A673 (cell line): ENCODE measurements around the gene ITPRIPL2. TPM values are rescaled to one million over a fixed set of nuclear protein-coding genes. Genes with fewer than 3 reads are reported as not detected.

Source experiments
- BruUV-seq: library from RNA; stranded (reverse); fragments of 400-500 nt; replicated peaks from 2 replicates; lab custom pipeline; 2021; lab: Mats Ljungman, UMichigan
- CTCF ChIA-PET: fragments of 300-600 bp; sonication (Branson Sonifier 250); formaldehyde crosslinking; loops from one replicate; lab custom pipeline; 2022; ENCODE audit warnings: antibody characterized with exemption; lab: Charles Lee
- POLR2A ChIA-PET: fragments of 300-600 bp; sonication (Branson Sonifier 250); formaldehyde crosslinking; loops from one replicate; lab custom pipeline; 2022; ENCODE audit warnings: antibody characterized with exemption; ENCODE audit not compliant: low non-redundant PET; lab: Charles Lee
- DNase-seq: peaks from one replicate; pipeline ENCODE4 v3.0.0-alpha.2; 2015; ENCODE audit warnings: low spot score
- H3K27ac ChIP-seq: fragments of 200-600 bp; sonication (generic); 2 replicates; pipeline ENCODE4 v1.5.1; 2016; ENCODE audit warnings: mixed run types, low read depth, mild to moderate bottlenecking, mixed read lengths, antibody characterized with exemption, low read length; ENCODE audit not compliant: poor library complexity, severe bottlenecking
- H3K27me3 ChIP-seq: fragments of 200-600 bp; sonication (generic); replicated peaks from 2 replicates; pipeline ENCODE4 v1.6.1; 2017; ENCODE audit warnings: mixed run types, low read depth, mild to moderate bottlenecking, mixed read lengths, antibody characterized with exemption, low read length; ENCODE audit not compliant: insufficient read depth, poor library complexity
- H3K36me3 ChIP-seq: fragments of 200-600 bp; sonication (generic); 2 replicates; pipeline ENCODE4 v1.6.1; 2016; ENCODE audit warnings: mixed run types, mild to moderate bottlenecking, mixed read lengths, antibody characterized with exemption, low read length; ENCODE audit not compliant: insufficient read depth, poor library complexity, severe bottlenecking
- H3K4me1 ChIP-seq: fragments of 200-600 bp; sonication (generic); 2 replicates; pipeline ENCODE4 v1.6.1; 2017; ENCODE audit warnings: mixed run types, mild to moderate bottlenecking, mixed read lengths, antibody characterized with exemption, low read length; ENCODE audit not compliant: insufficient read depth, poor library complexity, severe bottlenecking
- H3K4me3 ChIP-seq: fragments of 200-600 bp; sonication (generic); 2 replicates; pipeline ENCODE4 v1.5.1; 2016; ENCODE audit warnings: low read depth, mixed run types, mild to moderate bottlenecking, mixed read lengths, low read length; ENCODE audit not compliant: poor library complexity, severe bottlenecking
- H3K9me3 ChIP-seq: fragments of 200-600 bp; sonication (generic); 2 replicates; pipeline ENCODE4 v1.6.1; 2016; ENCODE audit warnings: mixed run types, low read depth, mild to moderate bottlenecking, mixed read lengths, antibody characterized with exemption, low read length; ENCODE audit not compliant: poor library complexity, severe bottlenecking
- CTCF ChIP-seq: fragments of 300-800, 200-600 bp; sonication (generic); conservative IDR thresholded peaks from 2 replicates; pipeline ENCODE4 v1.5.1; 2017; ENCODE audit warnings: low read depth, mild to moderate bottlenecking, antibody characterized with exemption, low read length, moderate library complexity, mixed read lengths
- EZH2 ChIP-seq: fragments of 200-600 bp; sonication (generic); IDR thresholded peaks from 2 replicates; pipeline ENCODE4 v1.6.1; 2017; ENCODE audit warnings: borderline replicate concordance, low read depth, mild to moderate bottlenecking, mixed read lengths, antibody characterized with exemption, low read length; ENCODE audit not compliant: poor library complexity, severe bottlenecking
- intact Hi-C: fragments of 100-400 bp; cut with micrococcal nuclease; formaldehyde crosslinking; loops from one replicate; pipeline ENCODE4 v1.10.0; 2022; ENCODE audit not compliant: unreplicated experiment
- total RNA-seq: library from RNA; stranded (reverse); gene quantifications from 2 replicates; pipeline ENCODE4 v1.2.3, GENCODE V29; 2021

Gene ITPRIPL2
- total RNA-seq, 1 experiment from 2014 or later: 20.2 TPM

GRCh38 chr16:19131825-19132218 is 18.1 kb downstream of the ITPRIPL2 start:
- Histone ChIP-seq H3K27me3 (no peaks in the 10 kb centered on the region), H3K27ac (peak overlapping the region; percentile 90), H3K4me1 (peaks cover 70% of the 10 kb centered on the region), H3K4me3 (no peak overlapping the region), H3K9me3 (no peaks in the 10 kb centered on the region), H3K36me3 (no peaks in the 10 kb centered on the region)
- no peak for DNase-seq
- POLR2A ChIA-PET: no interaction called here
- CTCF ChIA-PET: no interaction called here
- BruUV-seq: no TSS peak
- TF ChIP-seq CTCF: no peak
- TF ChIP-seq EZH2: no peak
- intact Hi-C loops: no loop called here

- no peaks in the 10 kb centered on the region for H3K27me3 ChIP-seq
- BruUV-seq: no TSS peak
- peaks cover 74% of the 10 kb centered on the region for H3K4me1 ChIP-seq
- H3K27ac ChIP-seq: peak overlapping the region; percentile 90
- POLR2A ChIA-PET: no interaction called here
- intact Hi-C loops: no loop called here
- H3K4me3 ChIP-seq: no peak overlapping the region
- TF ChIP-seq CTCF: no peak
- no peak for TF ChIP-seq EZH2
- CTCF ChIA-PET: no interaction called here
- no peak for DNase-seq
- H3K36me3 ChIP-seq: no peaks in the 10 kb centered on the region
- H3K9me3 ChIP-seq: no peaks in the 10 kb centered on the region
Observed at GRCh38 chr16:19132255-19132654, 18.5 kb downstream of the ITPRIPL2 start.

GRCh38 chr16:19132898-19133297 is 19.1 kb downstream of the ITPRIPL2 start:
- Histone ChIP-seq H3K4me1 (peaks cover 76% of the 10 kb centered on the region), H3K27ac (peak overlapping the region; percentile 55), H3K27me3 (no peaks in the 10 kb centered on the region), H3K4me3 (no peak overlapping the region), H3K36me3 (no peaks in the 10 kb centered on the region), H3K9me3 (no peaks in the 10 kb centered on the region)
- intact Hi-C loops: no loop called here
- DNase-seq: no peak
- ChIA-PET POLR2A (no interaction called here), CTCF (no interaction called here)
- TF ChIP-seq CTCF: no peak
- no peak for TF ChIP-seq EZH2
- no TSS peak for BruUV-seq
